H1 (cell line): Measurements from ENCODE around the gene CDC45.

Source experiments
- CBX8 ChIP-seq: fragments of 300-800, 300-1000 bp; sonication (generic); IDR thresholded peaks from 2 replicates; pipeline ENCODE4 v1.7.1; 2016; ENCODE audit warnings: low read depth, low read length, borderline replicate concordance
- EZH2 ChIP-seq: fragments of 200-600 bp; sonication (generic); IDR thresholded peaks from 2 replicates; pipeline ENCODE4 v1.7.1; 2012; ENCODE audit warnings: low read depth, mild to moderate bottlenecking, moderate library complexity, low read length, inconsistent platforms; ENCODE audit not compliant: severe bottlenecking
- POLR2AphosphoS5 ChIP-seq: IDR thresholded peaks from 2 replicates; pipeline ENCODE4 v1.6.1; 2011; ENCODE audit warnings: low read depth, low read length

GRCh38 chr22:19547620-19548019 lies 67.9 kb downstream of the CDC45 start:
- TF ChIP-seq EZH2 (no peak), POLR2AphosphoS5 (no peak), CBX8 (no peak)
